ENCODE results near the gene FILIP1L.

The FILIP1L gene

DNA sequence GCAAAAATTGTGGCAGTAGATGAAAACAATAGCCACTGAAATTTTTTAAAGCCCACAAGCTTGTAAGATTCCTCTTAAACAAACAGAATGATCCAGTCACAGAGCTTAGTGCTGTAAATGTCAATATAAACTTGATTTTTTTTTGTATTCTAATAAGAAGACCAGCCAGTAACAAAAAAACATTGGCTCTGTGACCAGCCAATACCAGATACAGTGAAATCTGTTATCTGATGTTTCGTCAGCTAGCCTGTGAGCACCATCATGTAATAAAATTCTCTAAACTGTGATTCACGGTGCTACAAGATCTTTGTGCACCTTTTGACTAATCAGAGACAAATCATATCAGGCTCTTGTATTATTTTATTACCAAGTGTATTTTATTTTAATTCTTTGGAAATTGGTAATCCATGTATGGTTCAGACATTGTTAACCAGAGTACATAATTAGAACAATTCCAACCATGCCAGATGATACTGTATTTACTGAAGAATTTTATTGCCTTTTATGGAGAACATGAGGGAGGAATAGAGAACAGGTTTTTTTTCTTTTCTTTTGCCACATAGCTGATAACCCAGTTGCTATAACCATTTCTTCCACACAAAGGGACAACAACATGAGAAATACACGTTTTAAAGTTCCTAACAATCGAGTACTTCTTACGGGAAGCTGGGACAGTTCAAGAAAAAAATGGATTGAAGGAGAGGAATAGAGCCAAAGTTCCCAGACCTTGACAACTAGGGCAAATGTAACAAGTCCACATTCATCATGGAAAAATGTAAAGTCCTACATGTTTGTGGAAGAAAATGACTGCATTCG is 71.9 kb downstream of the FILIP1L start:
- no peak for DNase-seq (ENCODE audit: low read depth in 2 of 2)

DNA sequence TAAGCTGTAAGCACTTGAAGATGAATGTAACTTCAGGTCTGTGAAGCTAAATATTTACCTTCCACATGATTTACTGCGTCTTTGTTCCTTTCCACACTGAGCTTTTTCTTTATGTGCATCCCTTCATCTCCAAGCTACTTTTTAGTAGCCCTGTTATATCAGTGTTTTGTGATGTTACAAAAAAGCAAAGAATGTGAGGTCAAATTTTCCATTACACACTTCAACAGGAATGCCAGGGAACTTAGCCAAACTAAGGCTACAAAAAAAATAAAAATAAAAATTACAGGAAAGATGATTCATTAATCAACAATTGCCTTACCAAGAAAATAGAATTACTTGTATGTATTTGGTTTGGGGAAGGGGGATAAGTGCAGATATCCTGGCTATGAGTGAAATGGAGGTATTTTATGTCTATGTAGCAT is 73.0 kb downstream of the FILIP1L start:
- DNase-seq (ENCODE audit: low read depth in 2 of 2) = no peak

DNA sequence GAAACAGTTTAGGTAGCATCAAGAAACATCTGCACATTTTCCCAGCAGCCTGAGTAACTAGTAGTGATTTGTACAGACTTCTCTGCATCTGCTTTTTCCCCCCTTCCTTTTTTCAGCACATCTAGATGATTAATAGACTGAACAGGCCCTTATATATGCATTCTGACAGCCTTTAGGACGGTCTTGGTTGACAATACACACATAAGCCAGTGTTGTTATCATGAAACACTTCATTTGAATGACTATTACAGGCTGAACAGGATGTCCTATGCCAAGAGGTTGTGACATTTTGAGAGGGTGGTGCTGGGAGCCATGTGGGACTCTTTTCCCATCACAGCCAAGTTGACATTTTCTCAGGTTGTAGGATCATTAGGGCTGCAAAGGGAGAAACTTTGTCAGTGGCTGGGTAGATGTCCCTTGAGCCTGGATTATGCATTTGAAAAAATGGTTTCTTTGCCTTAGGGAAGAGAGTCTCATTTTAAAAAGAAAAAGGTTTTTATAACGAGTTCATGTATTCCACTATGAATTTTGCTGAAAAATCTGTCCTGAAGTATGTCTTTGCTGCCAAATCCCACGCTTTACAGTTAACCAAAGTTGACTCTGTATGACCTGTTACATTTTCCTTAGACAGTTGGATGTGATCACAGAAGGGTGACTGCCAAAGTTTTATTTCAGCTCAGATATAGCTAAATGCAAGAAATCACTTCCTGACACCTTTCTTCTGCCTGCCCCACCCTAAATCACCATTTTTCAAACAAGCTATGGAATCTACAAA is 73.7 kb downstream of the FILIP1L start:
- no peak for DNase-seq (ENCODE audit: low read depth in 2 of 2)

DNA sequence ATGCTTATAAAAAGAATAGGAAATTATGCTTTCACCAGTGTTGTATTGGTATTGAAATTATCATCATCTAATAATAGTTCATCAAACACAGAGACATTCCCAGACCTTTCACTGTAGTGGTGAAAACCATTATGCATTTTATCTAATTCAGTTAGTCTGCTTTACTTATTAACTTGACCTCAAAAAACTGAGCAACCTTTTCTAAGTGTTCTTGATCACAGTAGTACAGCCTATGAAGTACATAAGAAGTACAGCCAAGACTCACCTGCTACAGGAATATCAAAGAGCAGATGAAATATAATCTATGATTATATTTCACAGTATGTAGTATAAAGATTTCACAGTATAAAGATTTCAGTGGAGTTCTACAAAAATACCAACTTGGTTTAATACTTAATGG is 75.2 kb downstream of the FILIP1L start:
- DNase-seq (ENCODE audit: low read depth in 2 of 2) = no peak

DNA sequence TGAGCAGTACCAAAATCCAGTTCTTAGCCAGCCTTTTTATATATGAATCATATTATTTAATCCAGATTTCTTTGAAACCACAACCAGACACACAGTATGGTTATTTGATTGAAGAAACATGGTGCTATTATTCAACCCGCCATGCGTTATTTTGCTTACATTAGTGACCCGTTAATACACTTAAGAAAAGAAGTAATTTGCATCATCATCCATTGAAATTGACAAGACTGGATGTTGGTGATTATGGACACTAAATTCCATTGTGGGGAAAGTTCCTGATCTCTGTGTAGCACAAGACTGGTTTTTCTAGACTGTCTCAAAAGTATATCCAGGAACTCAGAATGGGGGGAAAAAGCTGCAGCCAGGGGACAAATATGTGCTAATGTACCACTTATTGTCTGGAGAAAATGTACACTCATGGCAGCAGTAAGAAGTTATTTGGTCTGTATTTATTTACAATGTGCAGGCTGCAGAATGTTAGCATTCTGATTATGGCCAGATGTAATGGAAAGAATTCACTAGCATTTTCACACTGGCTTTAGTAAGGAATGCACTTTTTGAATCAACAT is 80.3 kb downstream of the FILIP1L start:
- no peak for DNase-seq (ENCODE audit: low read depth in 2 of 2)

DNA sequence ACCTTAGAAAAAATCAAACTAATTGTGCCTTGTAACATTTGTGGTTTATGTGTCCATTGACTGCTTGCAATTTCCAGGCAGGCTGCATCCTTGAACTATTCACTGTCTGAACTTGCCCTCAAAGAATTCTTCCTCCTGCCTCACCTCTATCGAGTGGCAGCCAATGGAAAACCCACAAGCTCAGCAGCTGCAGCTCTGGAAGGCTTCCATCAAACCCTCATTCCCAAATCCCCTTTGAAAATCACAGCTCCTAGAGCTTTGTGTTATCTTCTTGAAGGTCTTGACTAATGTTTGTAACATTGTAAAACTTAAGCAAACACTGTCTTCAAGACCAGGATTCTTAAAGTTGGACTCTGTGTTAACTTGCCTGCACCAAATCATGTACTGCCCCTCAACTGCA is 81.1 kb downstream of the FILIP1L start:
- DNase-seq (ENCODE audit: low read depth in 2 of 2) = no peak

DNA sequence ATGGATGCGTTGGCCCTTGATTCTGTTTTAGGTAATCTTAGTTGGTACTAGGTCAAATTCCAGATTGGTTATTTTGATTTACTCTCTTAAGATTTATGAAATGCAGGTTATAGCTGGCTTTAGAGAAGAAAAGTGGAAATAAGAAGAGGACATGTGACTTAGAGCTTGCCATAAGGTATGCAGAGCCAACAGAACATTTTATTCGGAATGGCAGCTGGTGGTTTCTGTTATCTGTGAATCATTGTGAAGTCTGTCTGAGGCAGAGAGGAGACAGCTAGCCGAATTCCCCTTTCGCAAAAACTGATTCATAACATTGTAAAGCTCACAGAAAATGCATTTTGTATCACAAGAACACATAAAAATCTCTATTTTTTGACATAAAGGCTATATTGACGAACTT is 82.1 kb downstream of the FILIP1L start:
- no peak for DNase-seq (ENCODE audit: low read depth in 2 of 2)

DNA sequence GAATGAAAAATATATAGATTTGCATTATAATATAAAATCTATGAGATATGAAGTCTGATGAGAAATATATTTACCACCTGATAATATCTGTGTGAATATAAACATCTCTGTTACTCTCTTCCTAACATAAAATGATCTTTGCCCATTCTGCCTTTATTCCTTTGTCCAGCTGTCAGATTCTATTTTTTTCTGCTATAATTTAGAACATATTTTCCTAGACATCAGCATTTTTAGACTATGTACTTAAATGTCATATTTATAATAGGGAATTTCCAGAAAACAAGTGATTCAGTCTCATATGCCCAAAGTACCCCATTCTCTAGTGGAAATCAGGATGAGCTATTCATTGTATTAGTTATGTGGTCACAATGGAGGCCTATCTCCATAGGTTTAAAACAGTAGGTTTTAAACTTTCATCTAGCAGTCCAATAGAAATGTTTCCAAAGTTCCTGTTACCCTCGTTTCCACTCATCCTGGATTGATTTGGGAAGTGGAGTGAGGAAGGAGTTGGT is 83.3 kb downstream of the FILIP1L start:
- no peak for DNase-seq (ENCODE audit: low read depth in 2 of 2)

DNA sequence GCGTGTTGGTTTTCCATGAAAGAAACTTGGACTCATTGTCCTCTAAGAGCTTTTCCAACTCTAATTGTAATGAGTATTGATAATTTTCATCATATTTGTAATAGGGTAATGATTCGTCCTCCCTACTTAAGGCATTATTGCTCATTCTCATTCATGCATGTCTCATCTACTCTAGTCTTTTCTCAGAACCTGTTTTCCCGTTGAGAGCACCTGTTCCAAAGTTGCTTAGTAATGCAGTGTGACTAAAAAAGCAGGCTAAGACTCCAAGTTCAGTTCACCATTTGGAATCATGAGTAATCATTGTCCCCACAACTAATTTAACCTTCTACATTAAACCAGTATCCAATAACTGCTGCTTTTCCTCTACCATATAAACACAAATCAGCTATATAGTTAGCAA is 84.0 kb downstream of the FILIP1L start:
- DNase-seq (ENCODE audit: low read depth in 2 of 2) = no peak

DNA sequence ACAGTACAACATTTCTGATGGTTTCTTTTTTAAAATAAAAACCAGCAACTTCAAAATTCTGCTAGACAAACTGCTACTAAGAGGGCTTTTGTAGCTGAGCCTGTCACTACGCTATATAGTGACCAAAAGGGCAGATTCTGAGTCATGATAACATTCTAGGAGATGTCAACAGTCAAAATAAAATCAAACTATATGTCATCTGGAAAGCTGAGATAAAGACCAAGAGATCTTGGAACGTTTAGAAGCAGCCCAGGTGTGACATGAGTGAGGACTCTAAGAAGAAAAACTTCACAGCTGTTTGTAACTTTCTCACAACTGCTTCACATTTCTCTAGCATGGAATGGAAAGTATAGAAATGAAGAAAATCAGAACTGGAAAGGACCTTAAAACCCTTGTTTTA is 84.6 kb downstream of the FILIP1L start:
- DNase-seq (ENCODE audit: low read depth in 2 of 2) = no peak

DNA sequence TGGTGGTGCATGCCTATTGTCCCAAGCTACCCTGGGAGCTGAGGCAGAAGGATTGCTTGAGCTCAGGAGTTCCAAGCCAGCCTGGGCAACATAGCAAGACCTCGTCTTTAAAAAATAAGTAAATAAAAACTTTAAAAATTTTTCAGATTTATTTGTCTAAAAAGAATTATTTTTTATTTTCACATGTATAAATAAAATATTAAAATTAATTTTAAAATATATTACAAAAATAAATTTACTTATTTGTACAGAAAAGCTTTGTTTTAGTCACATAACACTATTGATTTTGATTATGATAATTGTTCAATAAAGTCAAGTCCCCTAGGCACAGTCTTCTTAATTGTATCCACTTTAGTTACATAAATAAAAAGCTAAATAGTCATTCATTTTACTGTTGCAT is 85.2 kb downstream of the FILIP1L start:
- no peak for DNase-seq (ENCODE audit: low read depth in 2 of 2)

DNA sequence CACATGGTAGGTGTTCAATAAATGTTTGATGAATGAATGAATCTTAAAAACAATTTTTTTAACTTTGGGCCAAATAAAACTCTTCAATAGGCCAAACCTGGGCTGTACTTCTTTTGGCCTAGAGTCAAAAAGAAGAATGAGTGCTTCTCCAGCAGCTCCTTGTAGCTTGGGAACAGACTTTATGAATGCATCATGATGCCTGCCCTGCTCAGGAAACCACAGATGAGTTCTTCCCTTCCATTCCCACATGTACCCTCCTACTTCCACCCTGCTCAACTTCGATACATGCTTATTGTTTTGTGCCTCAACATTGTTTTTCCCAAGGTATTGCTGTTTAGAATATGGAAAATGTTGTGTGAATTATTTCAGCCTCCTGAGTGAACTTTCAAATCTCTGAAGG is 87.0 kb downstream of the FILIP1L start:
- no peak for DNase-seq (ENCODE audit: low read depth in 2 of 2)

DNA sequence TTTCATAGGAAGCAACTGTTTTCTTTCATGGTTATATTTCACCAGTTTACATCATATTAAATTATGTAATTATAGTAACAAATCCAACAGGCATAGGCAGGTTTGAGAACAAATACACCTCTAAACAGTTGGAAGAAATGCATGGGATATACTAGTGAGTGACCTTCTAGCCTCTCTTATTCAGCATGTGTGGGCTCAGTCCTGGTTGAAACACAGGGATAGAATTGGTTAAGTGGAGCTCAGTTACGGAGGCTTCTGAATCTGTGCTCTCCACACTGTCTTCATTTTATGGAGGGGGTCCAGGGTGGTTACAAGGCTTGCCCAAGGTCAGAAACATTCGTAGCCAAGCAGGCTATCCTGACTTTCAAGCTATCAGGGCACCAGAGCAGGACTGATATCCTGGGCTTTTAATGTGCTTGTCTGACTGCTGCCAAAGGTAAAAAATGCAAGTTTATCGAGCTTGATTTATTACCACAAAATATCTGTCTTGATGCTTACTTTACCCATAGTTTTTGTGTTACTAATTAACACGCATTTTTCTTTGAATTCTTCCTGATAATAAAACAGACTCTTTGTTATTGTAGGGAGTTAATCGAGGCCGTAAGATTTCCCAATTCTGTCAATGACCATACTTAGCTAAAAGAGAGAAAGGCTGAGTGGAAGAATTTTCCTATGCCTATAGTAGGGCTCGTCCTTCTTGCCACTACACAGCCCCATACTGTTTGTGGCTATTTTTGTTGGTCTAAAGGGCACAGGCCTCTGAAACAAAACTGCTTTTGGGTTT is 89.6 kb downstream of the FILIP1L start:
- DNase-seq (ENCODE audit: low read depth in 2 of 2) = no peak

DNA sequence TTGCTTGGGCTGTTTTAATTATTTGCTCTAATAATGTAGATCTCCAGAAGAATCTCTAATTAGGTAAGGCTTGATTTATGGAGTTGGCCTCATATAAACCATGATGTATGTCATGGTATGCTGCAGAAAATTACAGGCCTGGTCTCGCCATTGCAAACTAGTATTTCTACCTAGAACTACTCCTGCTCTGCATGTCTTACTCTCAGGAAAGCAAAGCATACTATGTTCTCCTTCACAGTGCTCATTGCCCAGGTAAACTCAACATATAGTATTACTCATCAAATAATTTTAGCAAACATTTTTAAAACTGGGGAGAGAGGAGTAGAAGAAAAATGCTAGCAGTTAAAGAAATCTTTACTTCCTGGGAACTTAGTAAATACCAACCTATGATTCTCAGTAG is 90.7 kb downstream of the FILIP1L start:
- DNase-seq (ENCODE audit: low read depth in 2 of 2) = no peak

DNA sequence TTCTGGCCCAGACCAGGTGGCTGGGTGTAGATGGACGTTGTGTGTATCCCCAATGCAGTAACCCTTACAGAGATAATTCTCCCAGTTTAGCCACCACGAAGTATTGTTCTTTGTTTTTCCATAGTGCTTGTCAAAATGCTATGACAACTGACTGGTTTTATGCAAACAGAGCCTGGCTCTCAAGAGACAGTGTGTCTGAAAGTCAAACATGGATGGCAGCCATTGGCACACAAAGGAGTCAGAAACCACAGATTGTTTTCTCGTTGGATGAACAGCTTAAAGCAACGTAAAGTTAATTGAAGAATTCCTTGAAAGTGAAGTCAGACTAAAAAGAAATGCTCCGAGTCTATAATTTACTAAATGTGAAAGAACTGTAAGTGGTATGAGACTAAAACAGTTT is 91.2 kb downstream of the FILIP1L start:
- no peak for DNase-seq (ENCODE audit: low read depth in 2 of 2)

DNA sequence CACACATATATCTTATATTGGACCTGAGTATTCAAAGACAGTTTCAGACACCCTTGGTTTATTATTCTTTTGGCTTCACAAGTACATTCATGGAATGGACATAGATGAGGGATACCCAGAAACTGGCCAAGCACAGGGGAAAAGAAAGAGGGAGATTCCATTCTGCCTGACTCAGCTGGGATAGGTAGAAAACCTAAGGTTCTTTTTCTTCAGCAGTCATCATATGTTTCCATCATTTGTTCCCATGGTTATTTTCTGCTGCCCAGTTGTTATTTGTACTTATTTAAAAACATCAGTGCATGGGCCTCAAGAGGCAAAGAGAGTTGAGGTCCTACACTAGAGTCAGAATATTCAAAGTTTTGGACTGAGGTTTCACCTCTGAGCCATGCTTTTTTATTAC is 91.8 kb downstream of the FILIP1L start:
- no peak for DNase-seq (ENCODE audit: low read depth in 2 of 2)

DNA sequence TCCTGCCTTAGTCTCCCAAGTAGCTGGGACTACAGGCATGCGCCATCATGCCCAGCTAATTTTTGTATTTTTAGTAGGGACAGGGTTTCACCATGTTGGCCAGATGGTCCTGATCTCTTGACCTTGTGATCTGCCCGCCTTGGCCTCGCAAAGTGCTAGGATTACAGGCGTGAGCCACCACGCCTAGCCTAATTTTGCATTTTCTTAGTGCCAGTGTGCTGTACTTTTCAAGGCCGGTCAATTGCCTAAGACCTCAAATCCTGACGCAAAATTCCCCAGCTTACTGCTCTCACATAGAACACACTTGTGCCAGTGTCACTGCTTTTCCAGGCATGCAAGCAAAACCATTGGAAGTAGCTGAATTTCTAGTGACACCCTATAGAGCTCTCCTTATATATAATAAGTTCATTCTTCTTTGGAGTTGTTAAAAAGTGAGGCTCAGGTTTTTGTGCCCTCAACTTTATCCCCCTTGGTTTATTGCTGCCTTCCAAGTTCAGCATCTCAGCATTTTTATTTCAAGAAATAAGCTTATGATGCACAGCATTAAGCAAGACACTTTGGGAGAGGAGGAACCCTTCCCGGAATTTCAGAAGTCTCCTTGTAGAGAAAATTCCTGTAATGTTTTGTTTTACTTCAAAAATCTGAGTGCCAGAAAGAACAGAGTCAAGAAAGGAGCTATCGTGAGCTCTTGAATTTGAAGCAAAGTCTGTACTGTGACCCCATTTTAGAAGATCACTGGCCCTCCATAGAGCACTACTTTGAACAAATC is 93.2 kb downstream of the FILIP1L start:
- no peak for DNase-seq (ENCODE audit: low read depth in 2 of 2)

DNA sequence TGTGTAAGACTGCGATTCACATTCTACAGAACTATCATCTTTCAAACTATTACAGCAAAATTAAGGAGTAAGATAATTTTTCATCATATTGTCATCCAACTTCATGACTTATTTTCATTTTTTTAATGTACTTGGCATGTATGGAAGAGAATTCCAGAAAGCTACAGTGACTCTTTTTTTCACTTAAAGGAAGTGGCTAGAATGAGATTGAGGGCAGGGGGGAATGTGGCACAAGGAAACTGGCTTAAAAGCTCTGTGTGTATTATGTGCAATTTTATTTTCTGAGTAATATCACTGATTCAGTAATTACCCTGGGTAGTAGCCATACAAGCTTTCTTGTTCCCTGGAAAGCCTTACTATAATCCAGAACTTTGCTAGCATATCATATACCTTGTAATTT is 94.6 kb downstream of the FILIP1L start:
- DNase-seq (ENCODE audit: low read depth in 2 of 2) = no peak

DNA sequence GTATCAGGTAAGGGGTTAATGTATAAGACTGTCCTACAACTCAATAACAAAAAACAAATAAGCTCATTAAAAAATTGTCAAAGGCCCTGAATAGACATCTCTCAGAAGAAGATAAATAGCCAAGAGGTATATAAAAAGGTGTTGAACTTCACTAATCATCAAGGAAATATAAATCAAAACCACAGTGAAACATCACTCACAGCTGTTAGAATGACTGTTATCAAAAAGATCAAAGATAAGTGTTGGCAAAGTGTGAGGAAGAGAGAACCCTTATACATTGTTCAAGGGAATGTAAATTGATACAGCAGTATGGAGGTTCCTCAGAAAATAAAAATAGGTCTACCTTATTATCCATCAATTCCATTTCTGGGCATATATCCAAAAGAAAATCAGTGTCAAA is 95.5 kb downstream of the FILIP1L start:
- no peak for DNase-seq (ENCODE audit: low read depth in 2 of 2)

DNA sequence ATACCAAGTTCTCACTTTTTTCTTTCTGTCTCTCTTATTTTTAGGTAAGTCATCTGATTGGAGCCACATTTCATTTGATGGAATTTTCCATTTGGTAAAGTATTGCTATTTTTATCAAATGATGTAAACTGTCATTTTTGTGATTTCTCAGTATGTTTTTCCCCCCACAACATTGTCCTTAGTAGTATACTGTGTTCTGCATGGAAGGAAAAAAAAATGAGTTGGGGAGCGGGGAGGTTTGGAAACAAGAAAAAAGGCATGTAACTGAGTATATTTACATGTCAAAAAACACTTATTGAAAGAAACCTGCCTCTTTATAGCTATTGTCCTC is 104.2 kb downstream of the FILIP1L start:
- DNase-seq (ENCODE audit: low read depth in 2 of 2) = no peak

All from stimulated activated CD8-positive, alpha-beta memory T cell treated with anti-CD3 and anti-CD28 coated beads, Interleukin-15, amount 100 ng/mL, for 4 hours (primary cell).